Kidney capillary endothelial cell (primary cell): Measurements from ENCODE around the gene LUC7L.
"Not testable (repeated sequence)": the region's sequence is repeated elsewhere in the genome, so short reads cannot be mapped to it uniquely, and the experiment has no call there.

Source experiments
- DNase-seq: peaks from one replicate; pipeline ENCODE4 v3.0.0-alpha.2; 2018; ENCODE audit warnings: low spot score

The LUC7L gene

GRCh38 chr16:228852-229730 is at the start of gene LUC7L:
Gene LUC7L, minus strand, starts transcription at chr16:229449. Its CDS starts 110 bp downstream, at chr16:229339.
- DNase-seq, result peak; percentile 71

- DNase-seq, result peak; percentile 30
These were observed 49.7 kb upstream of the LUC7L start for GRCh38 chr16:278863-279366.

- no peak for DNase-seq
These were observed 47.3 kb upstream of the LUC7L start for GRCh38 chr16:276426-277077.

- no peak for DNase-seq
These were observed 46.6 kb upstream of the LUC7L start, which contains the start of gene RGS11 for GRCh38 chr16:275786-276232. Gene RGS11, minus strand, starts transcription at chr16:275944. Its CDS starts 33 bp downstream, at chr16:275911.

GRCh38 chr16:275041-275641 is 45.9 kb upstream of the LUC7L start:
- DNase-seq, result no peak

GRCh38 chr16:273547-274421 is 44.5 kb upstream of the LUC7L start:
- DNase-seq, result no peak

GRCh38 chr16:272633-273546 is 43.6 kb upstream of the LUC7L start:
- DNase-seq, result no peak

- no peak for DNase-seq
These were observed 41.4 kb upstream of the LUC7L start for GRCh38 chr16:270381-271255.

- DNase-seq, result no peak
These were observed 40.0 kb upstream of the LUC7L start for GRCh38 chr16:269061-269796.

GRCh38 chr16:268141-269053 is 39.1 kb upstream of the LUC7L start:
- DNase-seq, result no peak

- DNase-seq, result not testable (repeated sequence)
These were observed 38.3 kb upstream of the LUC7L start for GRCh38 chr16:267562-267961.

- DNase-seq, result no peak
These were observed 37.3 kb upstream of the LUC7L start for GRCh38 chr16:266258-267164.

- no peak for DNase-seq
These were observed 36.5 kb upstream of the LUC7L start for GRCh38 chr16:265711-266110.

GRCh38 chr16:265002-265529 is 35.8 kb upstream of the LUC7L start:
- DNase-seq, result no peak

- DNase-seq, result no peak
These were observed 35.2 kb upstream of the LUC7L start for GRCh38 chr16:264440-264951.

- no peak for DNase-seq
These were observed 34.7 kb upstream of the LUC7L start for GRCh38 chr16:263944-264343.
